Kidney glomerular epithelial cell (primary cell): ENCODE measurements around the gene AKTIP.
"Not testable (repeated sequence)": the region's sequence is repeated elsewhere in the genome, so short reads cannot be mapped to it uniquely, and the experiment has no call there.

ENCODE experiments used
- DNase-seq: peaks from one replicate; lab custom pipeline; 2025; lab: John Stamatoyannopoulos, UW

AKTIP gene

DNA sequence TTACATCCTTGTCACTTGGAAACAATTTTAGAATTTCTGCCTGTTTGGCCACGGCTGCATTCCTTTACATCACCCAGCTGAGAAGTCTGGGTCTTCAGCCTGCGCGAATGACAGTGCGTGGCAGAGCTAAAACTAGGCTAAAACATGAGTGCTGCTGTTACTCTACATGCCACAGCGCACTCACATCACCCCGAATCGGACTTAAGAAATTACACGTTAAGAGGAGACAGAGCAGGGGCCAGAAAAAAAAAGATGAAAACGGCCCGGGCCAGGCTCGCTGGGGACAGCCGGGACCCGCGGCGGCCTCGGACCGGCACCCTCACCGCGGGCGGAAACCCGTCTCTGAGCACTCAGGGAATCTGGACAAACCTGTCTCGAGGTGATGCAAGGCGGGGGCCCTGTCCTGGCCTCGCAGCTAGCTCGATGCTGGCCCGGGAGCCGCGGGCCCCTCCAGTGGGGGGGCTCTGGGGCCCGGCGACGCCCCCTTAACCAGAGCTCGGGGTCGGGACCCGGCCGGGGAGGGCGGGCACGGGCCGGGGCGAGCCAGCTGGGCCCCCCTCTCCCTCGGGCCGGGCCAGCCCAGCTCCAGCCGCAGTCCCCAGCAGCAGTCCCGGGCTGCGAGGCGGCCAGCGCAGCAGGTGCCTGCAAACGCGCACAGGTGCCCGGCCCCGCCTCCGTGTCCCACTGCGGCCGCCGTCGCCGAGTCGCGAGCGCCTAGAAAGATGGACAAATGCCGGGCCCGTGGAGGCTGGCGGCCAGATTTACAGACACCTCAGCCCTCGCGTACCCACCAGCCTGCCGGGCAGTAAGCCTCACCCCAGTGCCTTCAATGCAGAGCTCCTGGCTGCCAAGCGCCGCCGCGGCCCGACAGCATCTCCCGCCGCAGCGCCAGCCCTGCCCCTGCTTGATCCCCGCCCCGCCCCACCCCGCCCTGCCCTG, at the start of gene AKTIP:
Gene AKTIP, minus strand, starts transcription at position 879 of the 939 bp plus-strand sequence. CDS start 2,950 bp downstream, outside the sequence.
- DNase-seq, result no peak

DNA sequence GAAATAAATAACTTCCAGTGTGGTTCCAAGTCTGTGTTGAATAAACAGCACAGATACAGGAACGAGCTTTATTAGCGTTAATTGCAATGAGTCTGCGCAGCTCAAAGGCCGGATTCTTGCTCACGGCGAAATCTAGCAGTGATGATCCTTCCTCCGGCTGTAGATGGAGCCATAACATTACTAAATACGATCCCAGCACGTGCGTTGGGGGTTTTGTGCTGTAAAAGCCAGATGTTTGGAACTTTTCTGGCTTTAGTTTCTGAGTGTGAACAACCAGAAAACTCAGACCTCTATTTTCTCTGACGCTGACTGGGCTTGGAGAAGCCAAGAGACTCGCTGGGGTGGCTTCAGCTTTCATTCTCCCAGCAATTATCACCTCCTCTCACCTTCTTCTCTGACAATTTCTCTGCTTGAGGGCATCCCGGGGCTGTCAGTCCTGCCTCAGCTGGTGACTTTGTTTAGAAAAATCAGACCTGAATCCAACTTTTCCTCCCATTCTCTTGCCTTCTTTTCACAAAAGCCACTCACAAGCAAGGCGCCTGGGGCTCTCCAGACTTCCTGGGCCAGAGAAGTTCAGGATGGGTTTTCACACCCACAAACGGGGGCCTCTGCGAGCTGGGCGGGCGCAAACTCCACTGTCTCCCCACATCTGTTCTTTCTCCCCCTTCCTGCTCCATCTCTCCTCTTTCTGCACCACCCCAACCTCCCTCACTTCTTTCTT, 47.1 kb upstream of the AKTIP start:
- peak; percentile 18 for DNase-seq

DNA sequence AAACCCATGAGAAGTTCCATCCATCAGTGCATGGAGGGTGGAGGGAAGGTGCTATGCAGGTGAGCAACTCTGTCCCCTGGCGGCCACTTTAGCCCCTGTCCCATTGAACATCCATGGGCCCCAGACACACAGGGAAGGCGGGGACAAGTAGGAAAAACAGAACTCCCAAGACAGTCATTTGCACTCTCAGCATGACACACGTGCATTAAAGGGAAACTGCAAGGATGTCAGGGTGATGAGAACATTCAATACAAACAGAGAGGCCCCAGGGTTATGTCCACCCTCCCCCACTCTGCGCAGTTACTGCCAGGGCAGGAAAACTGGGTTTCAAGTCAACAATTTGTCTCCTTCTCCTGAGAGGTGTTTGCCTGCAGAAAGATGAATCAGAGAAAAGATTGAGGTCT, 44.0 kb upstream of the AKTIP start:
- DNase-seq, result no peak

DNA sequence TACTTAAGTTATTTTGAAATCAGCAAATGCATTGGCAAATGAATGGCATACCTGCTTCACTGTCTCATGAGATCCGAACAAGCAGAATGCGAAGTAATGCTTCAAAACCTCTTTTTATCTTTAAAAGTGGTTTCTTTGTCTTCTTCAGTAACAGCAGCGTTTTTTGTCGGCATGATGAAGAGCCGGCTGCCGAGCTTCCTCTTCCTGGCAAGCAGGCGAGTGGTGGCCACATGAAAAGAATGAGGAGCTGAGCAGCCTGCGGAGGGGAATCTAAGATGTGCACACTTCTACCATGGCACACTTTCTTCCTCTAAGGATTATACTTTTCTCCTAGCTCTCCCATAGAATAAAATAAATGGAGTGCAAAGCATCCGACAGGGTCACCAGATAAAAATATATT, 42.4 kb upstream of the AKTIP start:
- DNase-seq, result no peak

DNA sequence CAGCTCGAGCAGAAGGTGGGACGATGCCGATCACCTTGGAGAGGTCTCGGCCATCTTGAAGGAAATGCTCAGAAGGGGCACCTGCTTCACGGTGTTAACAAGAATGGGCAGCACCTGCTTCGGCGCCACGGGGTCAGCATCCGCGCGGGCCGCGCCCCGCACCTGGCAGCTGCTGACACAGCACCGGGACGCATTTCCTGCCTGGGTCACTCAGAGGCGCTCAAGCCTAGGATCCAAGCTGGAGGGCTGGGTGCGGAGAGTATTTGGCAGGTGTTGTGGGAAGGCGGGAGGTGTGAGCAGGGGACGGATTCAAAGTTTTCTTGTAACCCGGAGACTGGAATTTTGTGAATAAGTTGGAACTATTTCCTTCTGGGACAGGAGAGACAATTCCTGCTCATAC, 39.3 kb upstream of the AKTIP start:
- DNase-seq, result no peak

DNA sequence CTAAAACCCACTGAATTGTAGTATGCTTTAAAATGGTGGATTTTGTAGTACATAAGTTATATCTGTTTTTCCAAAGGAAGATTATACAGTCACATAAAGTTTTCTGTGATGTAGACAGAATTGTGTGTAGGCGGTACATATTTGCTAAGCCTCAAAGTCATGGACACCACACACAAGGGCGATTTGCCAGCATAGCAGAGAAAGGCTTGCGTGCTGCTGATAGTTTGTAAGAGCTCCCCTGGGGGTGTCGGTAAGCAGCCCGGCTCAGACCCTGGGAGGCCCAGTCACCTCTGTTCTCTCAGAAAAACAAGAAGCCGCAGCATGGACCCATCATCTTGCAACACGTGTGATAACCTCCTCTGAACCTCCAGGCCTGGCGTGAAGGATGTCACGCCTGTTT, 38.3 kb upstream of the AKTIP start:
- DNase-seq, result no peak

DNA sequence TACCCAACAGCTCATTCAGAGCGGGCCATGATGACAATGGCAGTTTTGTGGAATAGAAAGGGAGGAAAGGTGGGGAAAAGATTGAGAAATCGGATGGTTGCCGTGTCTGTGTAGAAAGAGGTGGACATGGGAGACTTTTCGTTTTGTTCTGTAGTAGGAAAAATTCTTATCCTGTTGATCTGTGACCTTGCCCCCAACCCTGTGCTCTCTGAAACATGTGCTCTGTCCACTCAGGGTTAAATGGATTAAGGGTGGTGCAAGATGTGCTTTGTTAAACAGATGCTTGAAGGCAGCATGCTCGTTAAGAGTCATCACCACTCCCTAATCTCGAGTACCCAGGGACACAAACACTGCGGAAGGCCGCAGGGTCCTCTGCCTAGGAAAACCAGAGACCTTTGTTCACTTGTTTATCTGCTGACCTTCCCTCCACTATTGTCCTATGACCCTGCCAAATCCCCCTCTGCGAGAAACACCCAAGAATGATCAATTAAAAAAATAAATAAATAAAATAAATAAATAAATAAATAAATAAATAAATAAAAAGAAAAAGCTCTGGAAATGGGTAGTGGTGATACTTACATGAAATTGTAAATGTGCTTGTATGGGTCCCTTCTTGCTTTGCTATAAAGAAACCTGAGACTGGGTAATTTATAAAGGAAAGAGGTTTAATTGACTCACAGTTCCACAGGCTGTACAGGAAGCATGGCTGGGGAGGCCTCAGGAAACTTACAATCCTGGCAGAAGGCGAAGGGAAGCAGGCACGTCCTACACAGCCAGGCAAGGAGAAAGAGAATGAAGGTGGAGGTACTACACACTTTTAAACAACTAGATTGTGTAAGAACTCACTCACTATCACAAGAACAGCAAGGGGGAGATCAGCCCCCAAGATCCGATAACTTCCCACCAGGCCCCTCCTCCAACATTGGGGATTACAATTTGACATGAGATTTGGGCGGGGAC, 37.0 kb upstream of the AKTIP start:
- not testable (repeated sequence) for DNase-seq

DNA sequence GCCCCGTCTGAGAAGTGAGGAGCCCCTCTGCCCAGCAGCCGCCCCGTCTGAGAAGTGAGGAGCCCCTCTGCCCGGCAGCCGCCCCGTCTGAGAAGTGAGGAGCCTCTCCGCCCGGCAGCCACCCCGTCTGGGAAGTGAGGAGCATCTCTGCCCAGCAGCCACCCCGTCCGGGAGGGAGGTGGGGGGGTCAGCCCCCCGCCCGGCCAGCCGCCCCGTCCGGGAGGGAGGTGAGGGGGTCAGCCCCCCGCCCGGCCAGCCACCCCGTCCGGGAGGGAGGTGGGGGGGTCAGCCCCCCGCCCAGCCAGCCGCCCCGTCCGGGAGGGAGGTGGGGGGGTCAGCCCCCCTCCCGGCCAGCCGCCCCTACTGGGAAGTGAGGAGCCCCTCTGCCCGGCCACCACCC, 36.3 kb upstream of the AKTIP start:
- DNase-seq, result not testable (repeated sequence)

DNA sequence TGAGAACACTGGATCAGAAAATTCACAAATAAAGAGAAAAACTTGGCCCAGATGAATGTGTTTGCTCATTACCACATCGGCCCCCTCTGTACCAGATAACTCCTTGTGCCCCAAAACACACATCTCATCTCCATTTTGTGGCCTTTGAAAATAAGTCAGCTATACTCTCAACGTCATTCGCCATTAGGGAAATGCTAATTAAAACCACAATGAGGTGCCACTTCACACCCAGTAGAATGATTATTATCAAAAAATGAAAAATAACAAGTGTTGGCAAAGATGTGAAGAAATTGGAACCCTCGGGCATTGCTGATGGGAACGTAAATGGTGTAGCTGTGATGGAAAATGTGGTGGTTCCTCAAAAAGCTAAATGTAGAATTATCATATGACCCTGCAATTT, 34.6 kb upstream of the AKTIP start:
- no peak for DNase-seq

DNA sequence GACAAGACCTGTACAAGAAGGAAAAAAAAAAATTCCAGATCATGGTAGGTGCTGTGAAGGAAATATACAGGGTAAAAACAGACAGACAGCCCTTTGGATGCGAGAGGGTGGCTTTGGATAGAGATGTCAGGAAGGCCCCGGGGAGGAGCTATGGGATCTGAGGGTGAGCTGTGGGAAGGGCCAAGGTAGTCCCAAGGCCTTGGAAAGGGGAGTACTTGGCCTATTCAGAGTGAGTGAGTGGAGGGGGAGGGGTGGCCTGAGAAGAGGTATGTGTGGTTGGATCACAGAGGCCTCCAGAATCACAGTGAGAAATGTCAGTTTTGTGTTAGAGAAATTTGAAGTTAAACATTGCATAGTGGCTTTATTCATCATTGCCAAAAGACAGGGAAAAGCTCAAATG, 31.2 kb upstream of the AKTIP start:
- no peak for DNase-seq

DNA sequence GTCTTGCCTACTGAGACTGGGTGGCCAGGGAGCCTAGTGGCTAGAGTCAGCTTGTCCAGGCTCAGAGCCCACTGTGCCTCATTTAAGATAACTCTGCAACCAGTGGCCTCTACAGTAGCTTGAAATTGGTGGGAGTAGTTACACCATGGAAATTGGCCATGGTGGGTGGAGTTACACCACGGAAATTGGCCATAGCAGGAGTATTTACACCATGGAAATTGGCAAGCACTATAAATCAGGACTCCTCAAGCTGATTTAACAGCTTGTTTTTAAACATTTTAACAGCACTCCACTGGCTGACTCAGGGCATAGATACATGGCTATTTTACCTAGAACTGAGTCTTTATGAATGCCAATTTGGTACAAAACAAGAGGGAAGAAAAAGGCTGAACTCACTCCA, 27.7 kb upstream of the AKTIP start:
- no peak for DNase-seq

DNA sequence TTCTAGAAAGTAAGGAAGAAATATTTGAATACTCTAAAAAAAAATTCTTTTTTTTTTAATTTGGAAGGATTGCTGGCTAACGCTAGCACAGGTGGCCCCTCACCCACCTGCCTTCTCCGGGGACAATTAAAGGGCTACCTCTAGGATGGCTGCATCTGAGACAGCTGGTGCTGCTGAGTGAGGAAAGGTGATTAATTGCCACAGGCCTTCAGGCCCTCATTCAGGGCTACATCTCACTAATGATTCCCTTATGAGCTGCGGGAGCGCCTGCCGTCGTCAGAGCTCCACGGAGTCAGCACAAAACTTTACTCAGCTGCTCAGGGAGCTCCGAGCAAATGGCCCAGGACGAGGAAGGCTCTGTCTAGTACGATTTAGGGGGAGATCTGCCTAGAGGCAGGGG, 27.0 kb upstream of the AKTIP start:
- no peak for DNase-seq

DNA sequence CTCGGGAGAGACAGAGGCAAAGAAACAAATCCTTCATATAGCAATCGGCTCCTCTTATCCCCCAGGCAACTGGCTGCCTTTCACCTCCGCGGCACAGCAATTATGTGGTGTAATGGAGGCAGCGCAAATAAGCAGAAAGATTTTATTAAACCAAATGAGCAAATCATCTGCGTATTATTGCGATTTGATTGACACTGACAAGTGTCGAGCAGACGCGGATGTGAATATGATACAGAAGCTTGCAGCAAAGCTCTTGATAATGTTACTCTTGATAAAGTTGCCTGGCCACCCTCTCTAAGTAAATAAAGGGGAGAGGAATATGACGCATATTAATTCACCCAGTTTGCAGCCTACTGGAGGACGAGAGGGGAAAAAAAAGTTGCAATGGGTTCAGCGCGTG, 26.5 kb upstream of the AKTIP start:
- DNase-seq, result no peak

DNA sequence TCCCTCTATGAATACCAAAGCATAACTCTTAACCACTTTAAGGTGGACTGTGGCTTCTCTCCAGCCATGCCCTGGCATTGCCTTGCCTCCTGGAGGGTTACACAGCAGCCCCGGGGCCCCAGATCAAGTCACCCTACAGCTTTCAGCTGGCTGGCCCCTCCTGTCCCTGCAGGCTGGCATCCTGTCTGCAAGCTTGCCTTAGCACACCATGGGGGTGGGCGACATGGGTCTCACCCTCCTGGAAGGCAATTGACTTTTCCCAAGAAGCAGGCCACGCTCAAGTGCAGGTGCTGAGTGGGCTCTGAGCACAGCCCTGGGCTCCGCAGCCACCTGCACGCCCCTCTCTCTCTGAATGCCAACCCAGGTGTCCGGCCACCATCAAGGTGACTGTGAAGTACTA, 25.8 kb upstream of the AKTIP start:
- DNase-seq, result no peak

DNA sequence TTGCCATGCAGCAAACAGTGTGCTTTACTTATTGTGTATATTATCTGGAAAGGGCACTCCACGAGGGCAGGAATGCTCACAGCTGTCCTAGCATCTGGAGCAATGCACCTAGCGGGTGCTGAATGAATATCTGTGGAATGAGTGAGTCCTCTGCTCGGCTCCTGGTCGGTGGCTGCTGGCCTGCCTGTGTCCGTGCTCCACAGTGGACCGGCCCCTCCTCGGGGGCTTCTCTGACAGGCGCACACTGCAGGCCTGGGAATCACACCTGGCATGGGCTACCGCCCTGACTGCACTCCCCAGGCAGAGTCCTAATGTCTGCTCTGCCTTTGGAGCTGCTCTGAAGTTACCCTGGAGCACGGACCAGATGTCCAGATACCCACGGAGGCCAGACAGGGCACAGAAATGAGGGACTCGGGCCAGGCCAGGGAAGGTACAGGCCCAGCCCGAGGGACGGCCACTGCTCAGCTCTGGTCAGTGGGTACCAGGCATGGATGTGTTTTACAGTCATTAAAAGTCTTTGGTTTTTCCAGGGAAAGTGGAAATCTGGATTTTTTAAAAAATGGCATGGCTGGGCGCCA, 21.1 kb upstream of the AKTIP start:
- no peak for DNase-seq

DNA sequence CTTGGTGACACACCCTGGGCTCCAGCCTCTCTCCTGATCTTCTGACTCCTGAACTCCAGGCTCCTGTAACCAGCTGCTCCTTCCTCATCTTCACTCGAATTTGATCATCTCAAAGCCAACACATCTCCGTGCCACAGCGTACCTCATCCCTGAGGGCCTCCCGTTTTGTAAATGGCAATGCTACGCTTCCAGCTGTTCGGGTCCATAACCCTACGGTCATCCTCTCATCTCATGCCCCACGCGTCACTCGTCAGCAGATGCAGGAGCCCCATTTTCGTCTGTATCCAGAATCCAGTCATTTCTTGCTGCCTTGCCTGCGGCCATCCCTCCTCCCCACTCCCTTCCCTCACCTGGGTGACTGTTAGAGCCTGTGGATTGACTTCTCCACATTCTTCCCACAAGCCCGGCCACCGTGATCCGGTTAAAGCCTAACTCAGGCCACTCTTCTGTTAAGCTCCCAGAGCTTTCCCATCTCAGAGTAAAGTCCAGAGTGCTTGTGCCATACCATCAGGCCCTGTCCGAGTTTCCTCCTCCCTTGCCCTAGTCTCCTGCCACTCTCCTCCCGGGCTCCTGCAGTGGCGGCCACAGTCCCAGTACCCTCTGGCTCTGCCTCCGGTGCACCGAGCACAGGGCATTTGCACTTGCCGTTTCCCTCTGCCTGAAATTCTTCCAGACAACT, 20.3 kb upstream of the AKTIP start:
- DNase-seq, result no peak

DNA sequence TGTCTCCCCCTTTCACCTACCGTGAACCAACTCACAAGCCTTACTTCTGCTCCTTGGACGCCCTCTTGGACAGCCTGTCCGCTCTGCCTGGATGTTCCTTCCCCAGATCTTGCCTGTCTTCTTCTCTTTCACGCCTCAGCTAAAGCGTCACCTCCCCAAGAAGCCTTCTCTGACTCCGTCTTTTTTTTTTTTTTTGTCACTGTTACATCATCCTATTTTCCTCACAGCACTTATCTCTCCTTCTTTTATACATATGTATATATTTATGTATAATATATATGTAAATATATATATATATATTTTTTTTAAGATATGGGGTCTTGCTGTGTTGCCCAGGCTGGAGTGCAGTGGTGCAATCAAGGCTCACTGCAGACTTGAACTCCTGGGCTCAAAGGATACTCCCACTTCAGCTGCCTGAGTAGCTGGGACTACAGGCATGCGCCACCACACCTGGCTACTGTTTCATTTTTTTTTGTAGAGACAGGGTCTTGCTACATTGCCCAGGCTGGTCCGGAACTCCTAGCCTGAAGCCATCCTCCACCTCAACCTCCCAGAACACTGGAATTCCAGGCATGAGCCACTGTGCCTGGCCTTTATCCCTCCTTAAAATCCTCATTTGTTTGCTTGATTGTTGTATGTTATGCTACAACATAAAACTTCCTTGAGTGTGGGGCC, 16.5 kb upstream of the AKTIP start:
- DNase-seq, result no peak

DNA sequence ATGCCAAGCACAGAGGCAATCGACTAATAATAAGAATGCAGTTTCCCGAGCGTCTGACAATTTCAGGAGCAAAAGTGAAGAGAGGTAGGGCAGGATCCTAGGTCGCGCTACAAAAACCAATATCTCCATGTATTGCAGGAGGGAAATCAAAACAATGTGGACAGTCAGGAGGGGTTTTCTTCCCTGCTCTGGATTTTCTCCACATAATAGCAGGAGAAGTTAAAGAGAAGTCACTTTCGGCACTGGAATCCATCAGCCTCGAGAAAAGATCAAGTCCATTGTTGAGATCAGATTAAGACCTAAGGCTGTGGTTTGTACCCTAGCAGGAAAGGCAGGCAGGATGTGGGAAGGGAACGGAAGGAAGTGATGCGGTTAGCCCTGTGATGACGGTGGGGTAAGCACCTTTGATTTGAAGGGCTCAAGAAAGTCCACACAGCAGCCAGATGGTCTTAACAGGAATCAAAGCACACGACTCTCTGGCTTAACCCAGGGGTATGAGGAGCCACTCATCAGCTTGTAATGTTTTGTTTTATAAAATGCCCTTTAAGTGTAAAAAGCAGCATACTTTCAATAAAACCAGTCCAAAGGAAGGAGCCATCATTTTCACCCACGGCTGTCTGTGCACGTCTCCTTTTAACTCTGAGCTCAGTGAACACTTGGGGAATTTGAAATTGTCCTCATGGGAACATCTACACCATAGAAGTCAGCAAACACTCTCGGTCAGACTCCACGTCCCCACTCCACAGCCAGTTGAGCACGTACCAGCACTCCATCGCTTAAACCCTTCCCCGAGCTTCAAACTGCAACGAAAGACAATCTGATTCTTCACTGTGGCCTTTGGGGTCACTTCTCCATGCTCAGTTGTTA, 15.8 kb upstream of the AKTIP start:
- no peak for DNase-seq

DNA sequence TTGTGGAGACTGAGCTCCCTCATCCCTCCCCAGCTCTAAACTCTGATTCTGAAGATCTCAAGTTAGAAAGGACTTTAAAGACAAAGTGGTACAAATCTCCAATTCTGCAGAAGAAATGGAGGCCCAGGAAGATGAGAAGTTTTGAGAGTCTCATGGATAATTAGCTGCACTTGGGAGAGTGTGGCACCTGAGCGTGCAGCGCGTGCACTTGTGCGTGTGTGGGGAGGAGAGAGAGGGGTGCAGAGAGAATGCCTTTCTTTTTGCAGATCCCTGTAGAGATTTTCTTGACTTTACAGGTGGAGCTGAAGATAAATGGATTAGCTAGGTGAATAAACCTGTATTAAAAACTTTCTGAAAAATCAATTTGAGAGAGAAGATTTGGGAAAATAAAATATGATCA, 14.8 kb upstream of the AKTIP start:
- no peak for DNase-seq

DNA sequence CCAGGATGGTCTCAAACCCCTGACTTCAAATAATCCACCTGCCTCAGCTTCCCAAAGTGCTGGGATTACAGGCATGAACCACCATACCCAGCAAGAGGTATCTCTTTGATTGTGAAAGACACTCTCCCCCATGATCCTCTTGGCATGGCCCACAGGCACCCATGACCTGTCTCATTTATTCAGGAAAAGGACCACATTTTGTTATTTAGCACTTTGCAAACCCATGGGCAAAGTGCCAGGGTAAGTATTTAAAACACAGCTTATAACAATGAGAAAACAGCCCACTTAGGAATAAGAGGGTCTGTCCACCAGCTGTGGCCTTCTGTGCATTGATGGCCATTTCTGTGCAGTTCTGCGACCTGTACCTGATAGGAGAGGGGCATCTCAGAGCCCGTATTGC, 12.8 kb upstream of the AKTIP start:
- no peak for DNase-seq
